Neural cell (in vitro differentiated cells): ENCODE data around the gene JMJD6.

Experiments used
- EP300 ChIP-seq: fragments of 450-650 bp; conservative IDR thresholded peaks from 2 replicates; pipeline ENCODE4 v1.6.1; 2014; ENCODE audit warnings: antibody characterized with exemption, mild to moderate bottlenecking, moderate library complexity; ENCODE audit not compliant: poor library complexity, severe bottlenecking
- EZH2 ChIP-seq: fragments of 200-600, 300-800 bp; shearing (Covaris generic), sonication (generic); IDR thresholded peaks from 2 replicates; pipeline ENCODE4 v1.6.1; 2014; ENCODE audit warnings: antibody characterized with exemption, low read length, borderline replicate concordance, mild to moderate bottlenecking; ENCODE audit not compliant: insufficient read depth, poor library complexity, severe bottlenecking
- MXI1 ChIP-seq: fragments of 450-650 bp; conservative IDR thresholded peaks from 2 replicates; pipeline ENCODE4 v1.6.1; 2014; ENCODE audit warnings: antibody characterized with exemption, mild to moderate bottlenecking; ENCODE audit not compliant: poor library complexity, severe bottlenecking
- POLR2AphosphoS5 ChIP-seq: IDR thresholded peaks from 2 replicates; pipeline ENCODE4 v1.6.1; 2012
- RAD21 ChIP-seq: fragments of 450-650 bp; conservative IDR thresholded peaks from 2 replicates; pipeline ENCODE4 v1.6.1; 2014; ENCODE audit warnings: antibody characterized with exemption, mild to moderate bottlenecking, moderate library complexity
- SMC3 ChIP-seq: fragments of 450-650 bp; conservative IDR thresholded peaks from 2 replicates; pipeline ENCODE4 v1.6.1; 2014; ENCODE audit warnings: antibody characterized with exemption, mild to moderate bottlenecking, moderate library complexity; ENCODE audit not compliant: poor library complexity
- TAF1 ChIP-seq: IDR thresholded peaks from 2 replicates; pipeline ENCODE4 v1.6.1; 2012; ENCODE audit warnings: low read depth
- TF ChIP-seq, protein P1 (sequence below): fragments of 450-650 bp; IDR thresholded peaks from 2 replicates; pipeline ENCODE4 v1.5.1; 2014; ENCODE audit warnings: antibody characterized with exemption, mild to moderate bottlenecking, moderate library complexity; ENCODE audit not compliant: poor library complexity, severe bottlenecking
- TF ChIP-seq, protein P2 (sequence below): IDR thresholded peaks from 2 replicates; pipeline ENCODE4 v1.6.1; 2012; ENCODE audit warnings: borderline replicate concordance

DNA sequence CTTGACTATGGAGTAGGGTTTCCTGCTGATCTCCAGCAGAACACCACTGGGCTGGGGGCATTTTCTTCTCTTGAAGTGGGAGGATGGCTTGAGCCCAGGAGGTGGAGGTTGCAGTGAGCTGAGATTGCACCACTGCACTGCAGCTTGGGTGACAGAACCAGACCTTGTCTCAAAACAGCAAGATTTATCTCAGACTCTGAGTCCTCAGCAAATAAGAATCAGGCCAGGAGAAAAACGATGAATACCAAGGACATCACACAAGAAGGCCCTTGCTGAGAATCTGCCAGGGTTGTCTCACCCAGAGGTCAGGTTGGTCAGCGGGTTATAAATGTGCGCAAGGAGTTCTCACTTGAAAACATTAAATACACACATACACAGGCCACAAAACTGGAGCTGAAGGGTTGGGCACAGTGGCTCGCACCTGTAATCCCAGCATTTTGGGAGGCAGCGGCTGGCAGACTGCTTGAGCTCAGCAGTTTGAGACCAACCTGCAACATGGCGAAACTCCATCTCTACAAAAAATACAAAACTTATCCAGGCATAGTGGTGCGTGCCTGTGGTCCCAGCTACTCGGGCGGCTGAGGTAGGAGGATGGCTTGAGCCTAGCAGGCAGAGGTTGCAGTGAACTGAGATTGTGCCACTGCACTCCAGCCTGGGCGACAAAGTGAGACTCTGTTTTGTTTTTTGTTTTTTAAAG, 23.3 kb downstream of the JMJD6 start:
- TF ChIP-seq, protein P1, sequence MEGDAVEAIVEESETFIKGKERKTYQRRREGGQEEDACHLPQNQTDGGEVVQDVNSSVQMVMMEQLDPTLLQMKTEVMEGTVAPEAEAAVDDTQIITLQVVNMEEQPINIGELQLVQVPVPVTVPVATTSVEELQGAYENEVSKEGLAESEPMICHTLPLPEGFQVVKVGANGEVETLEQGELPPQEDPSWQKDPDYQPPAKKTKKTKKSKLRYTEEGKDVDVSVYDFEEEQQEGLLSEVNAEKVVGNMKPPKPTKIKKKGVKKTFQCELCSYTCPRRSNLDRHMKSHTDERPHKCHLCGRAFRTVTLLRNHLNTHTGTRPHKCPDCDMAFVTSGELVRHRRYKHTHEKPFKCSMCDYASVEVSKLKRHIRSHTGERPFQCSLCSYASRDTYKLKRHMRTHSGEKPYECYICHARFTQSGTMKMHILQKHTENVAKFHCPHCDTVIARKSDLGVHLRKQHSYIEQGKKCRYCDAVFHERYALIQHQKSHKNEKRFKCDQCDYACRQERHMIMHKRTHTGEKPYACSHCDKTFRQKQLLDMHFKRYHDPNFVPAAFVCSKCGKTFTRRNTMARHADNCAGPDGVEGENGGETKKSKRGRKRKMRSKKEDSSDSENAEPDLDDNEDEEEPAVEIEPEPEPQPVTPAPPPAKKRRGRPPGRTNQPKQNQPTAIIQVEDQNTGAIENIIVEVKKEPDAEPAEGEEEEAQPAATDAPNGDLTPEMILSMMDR = no peak
- no peak for TF ChIP-seq POLR2AphosphoS5
- no peak for TF ChIP-seq EP300
- no peak for TF ChIP-seq TAF1
- TF ChIP-seq EZH2 = no peak
- TF ChIP-seq, protein P2, sequence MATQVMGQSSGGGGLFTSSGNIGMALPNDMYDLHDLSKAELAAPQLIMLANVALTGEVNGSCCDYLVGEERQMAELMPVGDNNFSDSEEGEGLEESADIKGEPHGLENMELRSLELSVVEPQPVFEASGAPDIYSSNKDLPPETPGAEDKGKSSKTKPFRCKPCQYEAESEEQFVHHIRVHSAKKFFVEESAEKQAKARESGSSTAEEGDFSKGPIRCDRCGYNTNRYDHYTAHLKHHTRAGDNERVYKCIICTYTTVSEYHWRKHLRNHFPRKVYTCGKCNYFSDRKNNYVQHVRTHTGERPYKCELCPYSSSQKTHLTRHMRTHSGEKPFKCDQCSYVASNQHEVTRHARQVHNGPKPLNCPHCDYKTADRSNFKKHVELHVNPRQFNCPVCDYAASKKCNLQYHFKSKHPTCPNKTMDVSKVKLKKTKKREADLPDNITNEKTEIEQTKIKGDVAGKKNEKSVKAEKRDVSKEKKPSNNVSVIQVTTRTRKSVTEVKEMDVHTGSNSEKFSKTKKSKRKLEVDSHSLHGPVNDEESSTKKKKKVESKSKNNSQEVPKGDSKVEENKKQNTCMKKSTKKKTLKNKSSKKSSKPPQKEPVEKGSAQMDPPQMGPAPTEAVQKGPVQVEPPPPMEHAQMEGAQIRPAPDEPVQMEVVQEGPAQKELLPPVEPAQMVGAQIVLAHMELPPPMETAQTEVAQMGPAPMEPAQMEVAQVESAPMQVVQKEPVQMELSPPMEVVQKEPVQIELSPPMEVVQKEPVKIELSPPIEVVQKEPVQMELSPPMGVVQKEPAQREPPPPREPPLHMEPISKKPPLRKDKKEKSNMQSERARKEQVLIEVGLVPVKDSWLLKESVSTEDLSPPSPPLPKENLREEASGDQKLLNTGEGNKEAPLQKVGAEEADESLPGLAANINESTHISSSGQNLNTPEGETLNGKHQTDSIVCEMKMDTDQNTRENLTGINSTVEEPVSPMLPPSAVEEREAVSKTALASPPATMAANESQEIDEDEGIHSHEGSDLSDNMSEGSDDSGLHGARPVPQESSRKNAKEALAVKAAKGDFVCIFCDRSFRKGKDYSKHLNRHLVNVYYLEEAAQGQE = no peak
- no peak for TF ChIP-seq SMC3
- no peak for TF ChIP-seq MXI1
- TF ChIP-seq RAD21 = no peak
